ENCODE measurements around the gene PAEP. TPM values are rescaled to one million over a fixed set of nuclear protein-coding genes. Genes with fewer than 3 reads are reported as not detected.

Gene PAEP
- total RNA-seq, 2 donors from 2014 or later = 3.0 TPM; not detected in 1

- Histone ChIP-seq H3K4me1 (replicated peaks) (no peaks in the 10 kb centered on the region), H3K27me3 (replicated peaks; ENCODE audit: insufficient read depth) (peaks cover 1% of the 10 kb centered on the region), H3K36me3 (no peaks in the 10 kb centered on the region), H3K9me3 (no peaks in the 10 kb centered on the region), H3K27ac (no peak overlapping the region), H3K4me3 (no peak overlapping the region)
- 81% methylated on average over 17 of the region's 17 CpGs for WGBS
- DNase-seq (ENCODE audit: low spot score) = peak; percentile 2
- intact Hi-C loops (cut with DNase I) = loop anchor here (10.0 kb wide), 2 partner anchors 355 to 515 kb away; partner anchors contain the start of gene UBAC1
- TF ChIP-seq POLR2A (IDR thresholded peaks at IDR 0.05) = no peak
- no peak for TF ChIP-seq POLR2AphosphoS5 (IDR thresholded peaks at IDR 0.05)
- TF ChIP-seq, protein P1, sequence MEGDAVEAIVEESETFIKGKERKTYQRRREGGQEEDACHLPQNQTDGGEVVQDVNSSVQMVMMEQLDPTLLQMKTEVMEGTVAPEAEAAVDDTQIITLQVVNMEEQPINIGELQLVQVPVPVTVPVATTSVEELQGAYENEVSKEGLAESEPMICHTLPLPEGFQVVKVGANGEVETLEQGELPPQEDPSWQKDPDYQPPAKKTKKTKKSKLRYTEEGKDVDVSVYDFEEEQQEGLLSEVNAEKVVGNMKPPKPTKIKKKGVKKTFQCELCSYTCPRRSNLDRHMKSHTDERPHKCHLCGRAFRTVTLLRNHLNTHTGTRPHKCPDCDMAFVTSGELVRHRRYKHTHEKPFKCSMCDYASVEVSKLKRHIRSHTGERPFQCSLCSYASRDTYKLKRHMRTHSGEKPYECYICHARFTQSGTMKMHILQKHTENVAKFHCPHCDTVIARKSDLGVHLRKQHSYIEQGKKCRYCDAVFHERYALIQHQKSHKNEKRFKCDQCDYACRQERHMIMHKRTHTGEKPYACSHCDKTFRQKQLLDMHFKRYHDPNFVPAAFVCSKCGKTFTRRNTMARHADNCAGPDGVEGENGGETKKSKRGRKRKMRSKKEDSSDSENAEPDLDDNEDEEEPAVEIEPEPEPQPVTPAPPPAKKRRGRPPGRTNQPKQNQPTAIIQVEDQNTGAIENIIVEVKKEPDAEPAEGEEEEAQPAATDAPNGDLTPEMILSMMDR (IDR thresholded peaks at IDR 0.05) = no peak
Measured at GRCh38 chr9:135609366-135609955, 47.9 kb downstream of the PAEP start.

- Histone ChIP-seq H3K4me3 (no peak overlapping the region), H3K9me3 (no peaks in the 10 kb centered on the region), H3K27me3 (replicated peaks; ENCODE audit: insufficient read depth) (peaks cover 4% of the 10 kb centered on the region), H3K4me1 (replicated peaks) (no peaks in the 10 kb centered on the region), H3K36me3 (no peaks in the 10 kb centered on the region), H3K27ac (no peak overlapping the region)
- DNase-seq (ENCODE audit: low spot score) = peak; percentile 0
- TF ChIP-seq POLR2A (IDR thresholded peaks at IDR 0.05) (no peak), POLR2AphosphoS5 (IDR thresholded peaks at IDR 0.05) (no peak)
- TF ChIP-seq, protein P1 (IDR thresholded peaks at IDR 0.05) = no peak
- WGBS = 81% methylated on average over 13 of the region's 13 CpGs
- intact Hi-C loops (cut with DNase I) = no loop called here
Measured at GRCh38 chr9:135610290-135611141, 49.0 kb downstream of the PAEP start.

GRCh38 chr9:135611142-135611874 is 49.8 kb downstream of the PAEP start:
- Histone ChIP-seq H3K4me3 (no peak overlapping the region), H3K4me1 (replicated peaks) (no peaks in the 10 kb centered on the region), H3K36me3 (no peaks in the 10 kb centered on the region), H3K27me3 (replicated peaks; ENCODE audit: insufficient read depth) (peaks cover 7% of the 10 kb centered on the region), H3K9me3 (no peaks in the 10 kb centered on the region), H3K27ac (no peak overlapping the region)
- intact Hi-C loops (cut with DNase I) = no loop called here
- WGBS = 89% methylated on average over 7 of the region's 7 CpGs
- TF ChIP-seq POLR2A (IDR thresholded peaks at IDR 0.05) (no peak), POLR2AphosphoS5 (IDR thresholded peaks at IDR 0.05) (no peak)
- TF ChIP-seq, protein P1 (IDR thresholded peaks at IDR 0.05) = no peak
- peak; percentile 2 for DNase-seq (ENCODE audit: low spot score)

- peaks cover 7% of the 10 kb centered on the region for H3K27me3 ChIP-seq (replicated peaks; ENCODE audit: insufficient read depth)
- no peaks in the 10 kb centered on the region for H3K9me3 ChIP-seq
- peak; percentile 0 for DNase-seq (ENCODE audit: low spot score)
- TF ChIP-seq POLR2AphosphoS5 (IDR thresholded peaks at IDR 0.05) = no peak
- no peak for TF ChIP-seq POLR2A (IDR thresholded peaks at IDR 0.05)
- TF ChIP-seq, protein P1 (IDR thresholded peaks at IDR 0.05) = no peak
- no peak overlapping the region for H3K4me3 ChIP-seq
- WGBS = 15% methylated on average over 4 of the region's 4 CpGs
- no peaks in the 10 kb centered on the region for H3K4me1 ChIP-seq (replicated peaks)
- no peaks in the 10 kb centered on the region for H3K36me3 ChIP-seq
- intact Hi-C loops (cut with DNase I) = no loop called here
- no peak overlapping the region for H3K27ac ChIP-seq
Measured at GRCh38 chr9:135611875-135612209, 50.3 kb downstream of the PAEP start.

Data from prostate gland (tissue), 2 donors.